Neuronal stem cell (in vitro differentiated cells): ENCODE measurements around the gene INAFM1.
"Not testable (repeated sequence)": the region's sequence is repeated elsewhere in the genome, so short reads cannot be mapped to it uniquely, and the experiment has no call there.

ENCODE experiments used
- DNase-seq: peaks from one replicate; pipeline ENCODE4 v3.0.0-alpha.2; 2013; ENCODE audit warnings: low spot score
- H2AFZ ChIP-seq: one replicate; pipeline ENCODE4 v1.6.1; 2013; ENCODE audit warnings: mild to moderate bottlenecking, low read length, inconsistent platforms
- H2AK5ac ChIP-seq: 2 replicates; pipeline ENCODE4 v1.6.1; 2013; ENCODE audit warnings: low read depth, mild to moderate bottlenecking, inconsistent platforms, low read length, moderate library complexity, mixed read lengths
- H2BK120ac ChIP-seq: 2 replicates; pipeline ENCODE4 v1.6.1; 2013; ENCODE audit warnings: low read depth, mild to moderate bottlenecking, inconsistent platforms, low read length, moderate library complexity, mixed read lengths
- H2BK12ac ChIP-seq: one replicate; pipeline ENCODE4 v1.6.1; 2013; ENCODE audit warnings: low read length, inconsistent platforms
- H2BK15ac ChIP-seq: 2 replicates; pipeline ENCODE4 v1.6.1; 2013; ENCODE audit warnings: mild to moderate bottlenecking, low read length, inconsistent platforms, mixed read lengths
- H2BK5ac ChIP-seq: one replicate; pipeline ENCODE4 v1.6.1; 2013; ENCODE audit warnings: inconsistent platforms, mild to moderate bottlenecking, low read length, moderate library complexity
- H3K14ac ChIP-seq: one replicate; pipeline ENCODE4 v1.6.1; 2013; ENCODE audit warnings: low read length, inconsistent platforms
- H3K18ac ChIP-seq: 2 replicates; pipeline ENCODE4 v1.6.1; 2013; ENCODE audit warnings: low read length, inconsistent platforms
- H3K23ac ChIP-seq: 2 replicates; pipeline ENCODE4 v1.6.1; 2013; ENCODE audit warnings: low read depth, mild to moderate bottlenecking, mixed read lengths, low read length, inconsistent platforms; ENCODE audit not compliant: poor library complexity
- H3K27ac ChIP-seq: replicated peaks from 3 replicates; pipeline ENCODE4 v1.5.1; 2013; ENCODE audit warnings: low read length, inconsistent platforms
- H3K27me3 ChIP-seq, 3 experiments: 2 replicates each; pipeline ENCODE4 v1.6.1; 2013; ENCODE audit warnings: low read length in 3 of 3, mild to moderate bottlenecking in 2 of 3, inconsistent platforms in 1 of 3, low read depth in 1 of 3, mixed read lengths in 1 of 3, moderate library complexity in 1 of 3; ENCODE audit not compliant: control insufficient read depth in 3 of 3, insufficient read depth in 3 of 3
- H3K36me3 ChIP-seq, 2 donors: replicated peaks in 1 of 2; 2 replicates each; pipeline ENCODE4 v1.6.1; 2013; ENCODE audit warnings: low read length in 2 of 2; ENCODE audit not compliant: control insufficient read depth in 2 of 2, insufficient read depth in 2 of 2
- H3K4ac ChIP-seq: 2 replicates; pipeline ENCODE4 v1.6.1; 2013; ENCODE audit warnings: inconsistent platforms, mild to moderate bottlenecking, low read length, moderate library complexity
- H3K4me1 ChIP-seq, 2 donors: 1 replicate in 1 of 2; 2 replicates in 1 of 2; pipeline ENCODE4 v1.6.1; 2013; ENCODE audit warnings: low read length in 2 of 2, low read depth in 1 of 2; ENCODE audit not compliant: control insufficient read depth in 2 of 2, insufficient read depth in 1 of 2
- H3K4me2 ChIP-seq: one replicate; pipeline ENCODE4 v1.6.1; 2013; ENCODE audit warnings: mild to moderate bottlenecking, low read length, inconsistent platforms; ENCODE audit not compliant: insufficient read depth, poor library complexity, severe bottlenecking
- H3K4me3 ChIP-seq, 2 donors: 2 replicates each; pipeline ENCODE4 v1.5.1; 2013; ENCODE audit warnings: low read length in 2 of 2, mild to moderate bottlenecking in 2 of 2, inconsistent platforms in 1 of 2, moderate library complexity in 1 of 2
- H3K79me1 ChIP-seq: one replicate; pipeline ENCODE4 v1.6.1; 2013; ENCODE audit warnings: low read depth, mild to moderate bottlenecking, inconsistent platforms, low read length, moderate library complexity
- H3K9ac ChIP-seq: one replicate; pipeline ENCODE4 v1.6.1; 2013; ENCODE audit warnings: mild to moderate bottlenecking, low read depth, low read length, inconsistent platforms; ENCODE audit not compliant: poor library complexity
- H3K9me3 ChIP-seq, 2 donors: replicated peaks in 1 of 2; 2 replicates each; pipeline versions ENCODE3 to v1.6.1; 2013; ENCODE audit warnings: low read length in 2 of 2, mild to moderate bottlenecking in 2 of 2, inconsistent platforms in 1 of 2, low read depth in 1 of 2, mixed read lengths in 1 of 2, moderate library complexity in 1 of 2; ENCODE audit not compliant: control insufficient read depth in 2 of 2, insufficient read depth in 1 of 2
- H4K8ac ChIP-seq: one replicate; pipeline ENCODE4 v1.6.1; 2013; ENCODE audit warnings: low read depth, mild to moderate bottlenecking, inconsistent platforms, low read length, moderate library complexity
- H4K91ac ChIP-seq: one replicate; pipeline ENCODE4 v1.6.1; 2013; ENCODE audit warnings: low read length, low read depth, mild to moderate bottlenecking, inconsistent platforms; ENCODE audit not compliant: poor library complexity
- WGBS, 2 donors: extraction: QIAGEN DNeasy Blood & Tissue Kit; methylation state at CpG; one replicate each; pipeline ENCODE4 v1.1.7; 2013; ENCODE audit warnings: missing lambda C conversion rate in 2 of 2, mixed read lengths in 1 of 2; ENCODE audit not compliant: insufficient read length in 2 of 2, insufficient replicate concordance in 1 of 2; ENCODE audit errors: extremely low coverage in 2 of 2; 5-methylcytosine and 5-hydroxymethylcytosine counted together

INAFM1 gene

DNA sequence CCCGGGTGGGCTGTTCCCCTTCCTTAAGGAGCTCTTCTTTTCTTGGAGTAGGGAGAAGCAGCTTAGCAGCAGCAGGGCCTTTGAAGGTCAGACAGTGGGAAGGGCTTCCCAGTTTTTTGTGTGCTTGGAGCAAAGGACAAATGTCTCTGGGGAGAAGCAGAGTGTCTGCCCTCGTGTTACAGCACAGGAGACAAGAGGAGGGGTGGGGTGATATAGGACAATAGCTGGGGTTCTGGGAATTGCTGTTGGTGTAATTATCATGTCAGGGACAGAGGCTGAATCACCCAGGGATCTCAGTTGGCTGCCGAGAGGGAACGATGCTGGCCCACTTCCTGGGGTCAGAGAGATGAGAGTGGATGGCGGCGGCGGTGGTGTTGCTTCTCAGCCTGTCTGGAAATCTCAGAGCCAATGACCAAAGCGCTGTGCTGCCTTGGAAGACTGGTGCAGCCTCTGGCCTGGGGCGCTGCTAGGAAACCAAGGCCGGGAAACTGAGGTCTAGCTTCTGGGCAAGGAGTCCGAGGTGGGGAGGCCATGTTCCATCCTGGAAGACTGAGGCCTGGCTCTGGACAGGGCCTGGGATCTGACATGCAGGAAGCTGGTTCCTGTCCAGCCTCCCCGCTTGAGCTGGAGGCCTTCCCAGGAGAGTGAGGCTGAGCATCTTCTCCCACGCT is 1.2 kb downstream of the INAFM1 start:
- Histone ChIP-seq H4K91ac (no peak overlapping the region), H3K9ac (peak overlapping the region; percentile 32), H2BK15ac (no peak overlapping the region), H3K18ac (no peak overlapping the region), H3K79me1 (peaks cover 2% of the 10 kb centered on the region), H2AK5ac (no peak overlapping the region), H3K23ac (no peak overlapping the region), H3K36me3 (peaks cover 5 to 22% of the 10 kb centered on the region in 2 donors), H3K4ac (no peak overlapping the region), H3K27ac (no peak overlapping the region), H3K4me2 (no peak overlapping the region), H3K4me1 (peaks cover 17 to 23% of the 10 kb centered on the region in 2 donors), H4K8ac (no peak overlapping the region), H2BK5ac (no peak overlapping the region), H2AFZ (peak overlapping the region; percentile 78), H3K4me3 (peak overlapping the region in 1 of 2 donors; percentile 69), H2BK120ac (no peak overlapping the region), H2BK12ac (no peak overlapping the region), H3K27me3 (no peaks in the 10 kb centered on the region), H3K9me3 (no peaks in the 10 kb centered on the region), H3K14ac (no peak overlapping the region)
- no peak for DNase-seq
- WGBS, 2 donors = no CpG with 5 or more reads among the region's 13 CpGs

DNA sequence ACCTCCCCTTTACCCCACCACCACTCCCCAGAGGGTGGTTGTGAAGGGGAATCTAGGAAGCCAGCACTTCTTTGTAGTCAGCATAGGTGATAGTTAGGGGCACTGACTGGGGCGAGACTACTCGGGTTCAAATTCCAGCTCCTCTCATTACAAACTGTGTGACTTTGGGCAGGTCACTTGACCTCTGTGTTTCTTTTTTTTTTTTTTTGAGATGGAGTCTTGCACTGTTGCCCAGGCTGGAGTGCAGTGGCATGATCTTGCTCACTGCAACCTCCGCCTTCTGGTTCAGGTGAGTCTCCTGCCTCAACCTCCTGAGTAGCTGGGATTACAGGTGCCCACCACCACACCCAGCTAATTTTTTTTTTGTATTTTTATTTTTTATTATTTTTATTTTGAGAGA is 1.8 kb downstream of the INAFM1 start:
- not testable (repeated sequence) for H3K4me3 ChIP-seq, DNase-seq, H3K27me3 ChIP-seq, H2AK5ac ChIP-seq, H2AFZ ChIP-seq, H3K9ac ChIP-seq, H3K9me3 ChIP-seq, H3K23ac ChIP-seq, H2BK15ac ChIP-seq, H3K79me1 ChIP-seq, H3K27ac ChIP-seq, H3K4me2 ChIP-seq, H4K8ac ChIP-seq, H2BK12ac ChIP-seq, H2BK5ac ChIP-seq, H3K4ac ChIP-seq, H2BK120ac ChIP-seq, H4K91ac ChIP-seq, H3K14ac ChIP-seq, H3K18ac ChIP-seq
- peaks cover 17 to 23% of the 10 kb centered on the region in 2 donors for H3K4me1 ChIP-seq
- H3K36me3 ChIP-seq = peaks cover 0 to 16% of the 10 kb centered on the region in 2 donors
- no CpG with 5 or more reads among the region's 3 CpGs for WGBS, 2 donors

DNA sequence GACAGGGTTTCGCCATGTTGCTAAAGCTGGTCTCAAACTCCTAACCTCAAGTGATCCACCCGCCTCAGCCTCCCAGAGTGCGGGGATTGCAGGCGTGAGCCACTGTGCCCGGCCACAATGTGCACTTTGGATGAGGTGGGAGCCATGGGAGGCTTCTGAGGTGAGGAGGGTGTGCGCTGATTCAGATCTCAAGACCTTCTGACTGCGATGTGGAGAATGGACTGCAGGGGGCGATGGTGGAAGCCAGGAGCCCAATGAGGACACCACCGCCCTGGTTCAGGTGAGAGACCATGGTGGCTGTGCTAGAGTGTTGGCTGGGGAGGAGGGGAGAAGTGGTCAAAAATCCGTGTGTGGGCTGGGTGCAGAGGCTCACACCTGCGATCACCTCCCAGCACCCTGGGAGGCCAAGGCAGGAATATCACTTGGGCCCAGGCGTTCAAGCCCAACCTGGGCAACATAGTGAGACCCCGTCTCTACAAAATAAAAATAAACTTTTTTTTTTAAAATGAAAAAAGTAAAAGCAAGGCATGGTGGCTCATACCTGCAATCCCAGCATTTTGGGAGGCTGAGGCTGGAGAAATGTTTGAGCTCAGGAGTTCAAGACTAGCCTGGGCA is 5.6 kb downstream of the INAFM1 start:
- Histone ChIP-seq H4K8ac (no peak overlapping the region), H2BK15ac (no peak overlapping the region), H3K4ac (no peak overlapping the region), H3K79me1 (no peaks in the 10 kb centered on the region), H2BK12ac (no peak overlapping the region), H3K9ac (no peak overlapping the region), H3K23ac (peak overlapping the region; percentile 35), H2BK5ac (no peak overlapping the region), H3K27ac (no peak overlapping the region), H3K4me3 (no peak overlapping the region), H2BK120ac (no peak overlapping the region), H3K9me3 (no peaks in the 10 kb centered on the region), H4K91ac (no peak overlapping the region), H2AFZ (no peak overlapping the region), H3K36me3 (peaks cover 0 to 11% of the 10 kb centered on the region in 2 donors), H2AK5ac (no peak overlapping the region), H3K4me2 (no peak overlapping the region), H3K27me3 (no peaks in the 10 kb centered on the region), H3K18ac (no peak overlapping the region), H3K14ac (no peak overlapping the region), H3K4me1 (peaks cover 5 to 11% of the 10 kb centered on the region in 2 donors)
- no peak for DNase-seq
- WGBS, 2 donors = no CpG with 5 or more reads among the region's 13 CpGs

DNA sequence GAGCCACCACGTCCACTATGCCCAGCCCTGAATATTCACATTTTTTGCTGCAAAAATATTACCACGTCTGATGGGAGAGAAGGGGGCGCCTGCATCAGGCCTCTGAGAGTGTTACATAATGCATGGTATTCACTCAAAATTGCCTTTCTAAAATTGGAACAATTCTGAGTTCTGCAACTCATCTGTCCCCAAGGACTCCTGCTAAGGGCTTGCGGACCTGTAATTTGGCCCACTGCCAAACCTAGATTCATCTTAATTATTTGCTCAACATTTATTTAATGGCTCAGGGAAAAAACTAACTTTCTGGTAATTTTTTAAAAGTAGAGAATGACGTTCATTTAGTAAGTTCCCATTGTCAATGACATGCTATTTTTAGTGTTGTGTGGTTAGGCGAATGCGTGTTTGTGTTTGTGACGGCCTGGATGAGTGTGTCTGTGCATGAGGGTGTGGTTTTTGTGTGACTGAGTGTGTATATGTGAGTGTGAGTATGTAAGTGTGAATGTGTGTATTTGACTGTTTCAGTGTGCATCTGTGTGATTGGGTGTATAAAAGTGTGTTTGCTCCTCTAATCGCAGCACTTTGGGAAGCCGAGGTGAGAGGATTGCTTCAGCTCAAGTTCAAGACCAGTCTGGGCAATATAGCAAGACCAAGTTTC is 8.8 kb downstream of the INAFM1 start:
- Histone ChIP-seq H2BK120ac (no peak overlapping the region), H3K27ac (no peak overlapping the region), H2BK5ac (no peak overlapping the region), H2BK12ac (no peak overlapping the region), H4K91ac (no peak overlapping the region), H3K4me3 (no peak overlapping the region), H3K4ac (no peak overlapping the region), H2AFZ (no peak overlapping the region), H3K23ac (no peak overlapping the region), H3K9me3 (peaks cover 0 to 4% of the 10 kb centered on the region in 2 donors), H3K4me2 (no peak overlapping the region), H3K14ac (no peak overlapping the region), H3K79me1 (no peaks in the 10 kb centered on the region), H3K18ac (no peak overlapping the region), H3K9ac (no peak overlapping the region), H2AK5ac (peak overlapping the region; percentile 3), H3K27me3 (no peaks in the 10 kb centered on the region), H3K4me1 (peaks cover 0 to 1% of the 10 kb centered on the region in 2 donors), H2BK15ac (no peak overlapping the region), H3K36me3 (peaks cover 0 to 6% of the 10 kb centered on the region in 2 donors), H4K8ac (no peak overlapping the region)
- DNase-seq = no peak
- 100% methylated on average over 3 of the region's 10 CpGs; no CpG with 5 or more reads in 1 of the 2 donors for WGBS, 2 donors
